Measurements from ENCODE around the gene AKR1C8.
"Not testable (repeated sequence)": the region's sequence is repeated elsewhere in the genome, so short reads cannot be mapped to it uniquely, and the experiment has no call there.

Gene AKR1C8

GRCh38 chr10:5184987-5185775, at the start of gene AKR1C8:
AKR1C8 (minus strand) TSS chr10:5185150; CDS start chr10:5185104, 46 bp downstream.
- no peak for DNase-seq (ENCODE audit: low read depth, low spot score)
- in situ Hi-C loops (cut with HindIII; ENCODE audit: low sequenced_read_pairs): no loop called here
- no peak for TF ChIP-seq CTCF (IDR thresholded peaks at IDR 0.05; ENCODE audit: low read depth, low read length)
- H3K4me3 ChIP-seq (ENCODE audit: low read depth, low read length): no peak within 1 kb of the TSS

GRCh38 chr10:5234106-5234860, 49.3 kb upstream of the AKR1C8 start:
- DNase-seq (ENCODE audit: low read depth, low spot score): no peak
- in situ Hi-C loops (cut with HindIII; ENCODE audit: low sequenced_read_pairs): no loop called here
- no peak overlapping the region for H3K4me3 ChIP-seq (ENCODE audit: low read depth, low read length)
- TF ChIP-seq CTCF (IDR thresholded peaks at IDR 0.05; ENCODE audit: low read depth, low read length): no peak

GRCh38 chr10:5233324-5233723, 48.4 kb upstream of the AKR1C8 start:
- no peak overlapping the region for H3K4me3 ChIP-seq (ENCODE audit: low read depth, low read length)
- TF ChIP-seq CTCF (IDR thresholded peaks at IDR 0.05; ENCODE audit: low read depth, low read length): no peak
- DNase-seq (ENCODE audit: low read depth, low spot score): no peak
- in situ Hi-C loops (cut with HindIII; ENCODE audit: low sequenced_read_pairs): no loop called here

GRCh38 chr10:5229019-5229418, 44.1 kb upstream of the AKR1C8 start:
- in situ Hi-C loops (cut with HindIII; ENCODE audit: low sequenced_read_pairs): no loop called here
- H3K4me3 ChIP-seq (ENCODE audit: low read depth, low read length): no peak overlapping the region
- no peak for DNase-seq (ENCODE audit: low read depth, low spot score)
- TF ChIP-seq CTCF (IDR thresholded peaks at IDR 0.05; ENCODE audit: low read depth, low read length): no peak

GRCh38 chr10:5222942-5223341, 38.0 kb upstream of the AKR1C8 start:
- in situ Hi-C loops (cut with HindIII; ENCODE audit: low sequenced_read_pairs); DNase-seq (ENCODE audit: low read depth, low spot score); H3K4me3 ChIP-seq (ENCODE audit: low read depth, low read length): not testable (repeated sequence)

GRCh38 chr10:5219262-5219661, 34.3 kb upstream of the AKR1C8 start:
- in situ Hi-C loops (cut with HindIII; ENCODE audit: low sequenced_read_pairs): no loop called here
- no peak for TF ChIP-seq CTCF (IDR thresholded peaks at IDR 0.05; ENCODE audit: low read depth, low read length)
- DNase-seq (ENCODE audit: low read depth, low spot score): no peak

GRCh38 chr10:5216801-5217200, 31.9 kb upstream of the AKR1C8 start:
- in situ Hi-C loops (cut with HindIII; ENCODE audit: low sequenced_read_pairs): no loop called here
- no peak overlapping the region for H3K4me3 ChIP-seq (ENCODE audit: low read depth, low read length)
- TF ChIP-seq CTCF (IDR thresholded peaks at IDR 0.05; ENCODE audit: low read depth, low read length): no peak
- no peak for DNase-seq (ENCODE audit: low read depth, low spot score)

More at GRCh38 chr10:5219262-5219661, 34.3 kb upstream of the AKR1C8 start:
- no peak overlapping the region for H3K4me3 ChIP-seq (ENCODE audit: low read depth, low read length)
